Stimulated activated CD4-positive, alpha-beta T cell treated with anti-CD3 and anti-CD28 coated beads, Interleukin-15, amount 100 ng/mL, for 1 hour (primary cell): ENCODE measurements around the gene ZNF678.

Experiments
- DNase-seq, 2 donors: peaks; one replicate each; pipeline ENCODE4 v3.0.0-alpha.2; 2020; ENCODE audit warnings: low read depth in 1 of 2, low spot score in 1 of 2

The ZNF678 gene

DNA sequence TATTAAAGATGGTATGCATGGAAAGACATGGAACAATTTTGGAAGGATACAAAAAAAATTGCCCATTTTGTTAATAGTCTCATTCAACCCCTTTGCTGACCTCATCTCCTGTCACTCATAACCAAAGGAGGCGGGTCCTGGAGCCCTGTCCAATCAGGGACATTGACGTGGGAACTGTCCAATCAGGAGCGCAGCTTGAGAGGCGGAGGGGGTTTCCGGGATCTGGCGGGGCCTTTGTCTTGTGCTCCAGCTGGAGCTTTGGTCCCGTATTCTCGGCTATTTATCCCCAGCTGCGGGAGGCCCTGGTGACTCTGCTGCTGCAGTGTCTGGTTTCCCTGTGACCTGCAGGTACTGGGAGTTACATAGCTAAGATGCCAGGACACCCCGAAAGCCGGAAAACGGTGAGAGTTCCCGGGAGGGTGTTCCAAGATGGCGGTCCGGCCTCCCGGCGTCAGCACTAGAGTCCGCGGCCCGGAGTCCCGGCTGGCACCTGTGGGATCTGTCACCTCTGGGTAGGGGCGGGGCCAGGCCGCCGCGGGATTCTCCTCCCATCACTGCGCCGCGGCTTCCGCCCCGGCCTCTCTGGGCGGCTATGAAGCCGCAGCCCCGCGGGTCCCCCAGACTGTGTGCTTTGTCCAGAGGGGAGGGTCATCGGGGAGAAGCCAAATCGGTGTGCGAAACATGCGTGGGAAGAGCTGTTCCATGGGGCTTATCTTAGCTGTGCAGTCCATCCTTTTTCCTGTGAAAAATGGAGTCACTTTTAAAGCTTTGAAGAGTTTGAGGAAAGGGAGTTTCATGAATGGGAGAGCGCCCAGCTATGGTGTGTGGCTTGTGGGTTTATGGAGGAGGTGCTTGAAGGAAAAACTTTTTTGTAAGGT is at the start of gene ZNF678:
Gene ZNF678, plus strand, starts transcription at position 233 of the 878 bp plus-strand sequence. CDS start 87,436 bp downstream, outside the sequence.
- DNase-seq = peak; percentile 65 to 73

DNA sequence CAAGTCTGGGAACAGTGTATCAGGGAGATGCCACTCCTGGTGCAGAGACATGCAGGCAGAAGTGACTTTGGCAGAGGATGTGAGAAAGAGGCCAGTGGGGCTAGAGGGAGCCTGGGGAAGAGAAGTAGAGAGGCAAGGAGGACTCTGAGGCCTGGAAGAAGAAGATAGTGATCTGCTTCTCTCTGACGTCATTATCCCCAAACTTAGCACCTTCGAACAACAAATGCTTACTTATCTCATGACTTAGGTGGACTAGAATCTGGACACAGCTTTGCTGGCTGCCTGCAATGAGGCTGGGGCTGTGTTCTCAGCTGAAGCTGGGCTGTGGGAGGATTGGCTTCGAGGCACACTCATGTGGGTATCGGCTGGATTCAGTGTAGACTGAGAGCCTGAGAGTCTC is 44.5 kb upstream of the ZNF678 start:
- DNase-seq = no peak

GRCh38 chr1:227521782-227522181 is 41.6 kb upstream of the ZNF678 start:
- no peak for DNase-seq

DNA sequence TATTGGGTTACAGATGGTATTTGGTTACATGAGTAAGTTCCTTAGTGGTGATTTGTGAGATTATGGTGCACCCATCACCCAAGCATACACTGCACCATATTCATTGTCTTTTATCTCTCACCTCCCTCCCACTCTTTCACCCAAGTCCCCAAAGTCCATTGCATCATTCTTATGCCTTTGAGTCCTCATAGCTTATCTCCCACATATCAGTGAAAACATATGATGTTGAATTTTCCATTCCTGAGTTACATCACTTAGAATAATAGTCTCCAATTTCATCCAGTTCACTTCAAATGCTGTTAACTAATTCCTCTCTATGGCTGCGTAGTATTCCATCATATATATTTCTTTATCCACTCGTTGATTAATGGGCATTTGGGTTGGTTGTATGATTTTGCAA is 36.8 kb upstream of the ZNF678 start:
- DNase-seq = no peak

- no peak for DNase-seq
These were observed 31.2 kb upstream of the ZNF678 start for GRCh38 chr1:227532019-227532619.

GRCh38 chr1:227540170-227541098 is 22.9 kb upstream of the ZNF678 start:
- DNase-seq = no peak

- no peak for DNase-seq
These were observed 22.2 kb upstream of the ZNF678 start for GRCh38 chr1:227541129-227541528.

GRCh38 chr1:227541796-227542152 is 21.6 kb upstream of the ZNF678 start:
- DNase-seq = no peak

GRCh38 chr1:227542153-227543120 is 20.9 kb upstream of the ZNF678 start:
- DNase-seq = peak; percentile 79 to 89

DNA sequence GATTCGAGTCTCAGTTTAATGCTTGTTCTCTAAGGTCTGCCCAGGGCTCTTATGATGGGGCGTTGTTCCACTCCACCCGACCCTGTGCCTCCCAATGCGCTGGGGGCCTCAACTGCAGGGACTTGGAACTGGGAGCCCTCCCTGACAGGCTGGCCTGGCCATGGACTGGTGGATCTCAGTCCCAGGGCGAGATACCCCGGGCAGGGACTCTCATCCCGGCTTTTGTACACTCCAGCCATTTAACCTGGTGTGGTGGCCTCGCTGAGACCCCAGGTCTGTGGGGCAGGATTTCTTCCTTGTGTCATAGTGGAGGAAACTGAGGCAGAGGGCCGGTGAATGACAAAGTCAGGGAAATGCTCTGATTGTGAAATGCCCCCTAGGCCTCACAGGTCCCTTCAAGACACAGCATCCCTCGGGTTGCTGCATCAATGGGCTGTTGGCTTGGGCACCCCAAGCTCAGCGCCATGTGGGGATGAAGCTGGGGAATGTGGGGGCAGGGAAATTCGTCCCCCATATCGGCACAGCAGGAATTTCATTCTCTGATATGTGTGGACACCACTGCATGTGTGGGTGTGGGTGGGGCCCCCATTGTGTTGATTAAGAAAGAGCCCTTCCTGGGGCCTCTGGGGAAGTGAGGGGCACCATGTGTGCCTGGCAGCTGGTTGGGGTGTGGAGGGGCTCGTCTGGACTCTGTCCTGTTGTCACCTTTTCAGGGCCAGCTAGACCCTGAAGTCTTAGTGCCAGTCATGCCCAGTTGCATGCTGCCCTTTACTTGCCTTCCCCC is 19.9 kb upstream of the ZNF678 start:
- no peak for DNase-seq

GRCh38 chr1:227544067-227545050 is 19.0 kb upstream of the ZNF678 start:
- DNase-seq = no peak

GRCh38 chr1:227545361-227545760 is 18.0 kb upstream of the ZNF678 start:
- no peak for DNase-seq

- no peak for DNase-seq
These were observed 17.3 kb upstream of the ZNF678 start for GRCh38 chr1:227546059-227546458.

GRCh38 chr1:227546598-227547309 is 16.6 kb upstream of the ZNF678 start:
- DNase-seq = no peak

GRCh38 chr1:227547310-227548118 is 15.8 kb upstream of the ZNF678 start:
- no peak for DNase-seq

- no peak for DNase-seq
These were observed 15.3 kb upstream of the ZNF678 start for GRCh38 chr1:227548119-227548397.

DNA sequence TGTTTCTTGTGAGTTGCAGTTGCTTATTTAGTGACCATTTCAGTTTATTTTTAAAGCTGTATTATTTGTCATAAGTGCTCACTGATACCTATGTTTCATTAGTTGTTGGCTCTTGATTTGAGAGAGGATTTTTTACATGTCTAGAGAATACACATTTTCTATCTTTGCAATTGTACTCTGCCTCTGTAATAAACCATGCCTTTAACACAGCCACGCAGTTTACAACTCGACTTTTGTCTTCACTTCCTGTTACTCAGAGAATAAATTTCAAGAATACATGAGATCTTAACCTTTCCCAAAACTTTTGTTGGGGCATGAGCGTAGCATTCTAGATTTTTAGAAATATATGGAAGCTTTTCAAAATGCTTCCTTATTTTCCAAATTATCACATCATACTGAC is 14.9 kb upstream of the ZNF678 start:
- DNase-seq = no peak
